KMS-11 (cell line): ENCODE data around the gene CFAP410.

ENCODE experiments used
- H2AFZ ChIP-seq: fragments of 200-600 bp; sonication (generic); 2 replicates; pipeline ENCODE4 v1.6.1; 2016; ENCODE audit warnings: antibody characterized with exemption, mixed run types, low read depth
- H3K27ac ChIP-seq: fragments of 200-600 bp; sonication (generic); 2 replicates; pipeline ENCODE4 v1.6.1; 2016; ENCODE audit warnings: mild to moderate bottlenecking, mixed run types
- H3K27me3 ChIP-seq: fragments of 200-600 bp; sonication (generic); 2 replicates; pipeline ENCODE4 v1.6.1; 2017; ENCODE audit warnings: mild to moderate bottlenecking, low read depth, mixed run types, moderate library complexity; ENCODE audit not compliant: insufficient read depth
- H3K36me3 ChIP-seq: fragments of 200-600 bp; sonication (generic); 2 replicates; pipeline ENCODE4 v1.6.1; 2017; ENCODE audit warnings: mild to moderate bottlenecking, mixed run types; ENCODE audit not compliant: insufficient read depth
- H3K4me1 ChIP-seq: fragments of 200-600 bp; sonication (generic); 2 replicates; pipeline ENCODE4 v1.6.1; 2016; ENCODE audit warnings: mild to moderate bottlenecking, low read depth, mixed run types; ENCODE audit not compliant: poor library complexity, severe bottlenecking
- H3K4me2 ChIP-seq: fragments of 200-600 bp; sonication (generic); 2 replicates; pipeline ENCODE4 v1.7.0; 2016; ENCODE audit warnings: mild to moderate bottlenecking, mixed run types
- H3K4me3 ChIP-seq: fragments of 200-600 bp; sonication (generic); IDR thresholded peaks from 2 replicates; pipeline ENCODE4 v1.6.1; 2017; ENCODE audit warnings: low read depth, low read length, mixed read lengths; ENCODE audit not compliant: insufficient read depth
- H3K79me2 ChIP-seq: fragments of 200-600 bp; sonication (generic); 2 replicates; pipeline ENCODE4 v1.6.1; 2016; ENCODE audit warnings: low read depth, mixed run types; ENCODE audit not compliant: insufficient read depth
- H3K9ac ChIP-seq: fragments of 200-600 bp; sonication (generic); 2 replicates; pipeline ENCODE4 v1.6.1; 2016; ENCODE audit warnings: mild to moderate bottlenecking, mixed run types
- H4K20me1 ChIP-seq: fragments of 200-600 bp; sonication (generic); 2 replicates; pipeline ENCODE4 v1.6.1; 2016; ENCODE audit warnings: mild to moderate bottlenecking, mixed run types; ENCODE audit not compliant: insufficient read depth
- CTCF ChIP-seq: fragments of 200-600 bp; sonication (generic); conservative IDR thresholded peaks from 2 replicates; pipeline ENCODE4 v1.6.1; 2017; ENCODE audit warnings: low read depth, mild to moderate bottlenecking, antibody characterized with exemption, low read length, moderate library complexity, mixed read lengths

CFAP410 gene

DNA sequence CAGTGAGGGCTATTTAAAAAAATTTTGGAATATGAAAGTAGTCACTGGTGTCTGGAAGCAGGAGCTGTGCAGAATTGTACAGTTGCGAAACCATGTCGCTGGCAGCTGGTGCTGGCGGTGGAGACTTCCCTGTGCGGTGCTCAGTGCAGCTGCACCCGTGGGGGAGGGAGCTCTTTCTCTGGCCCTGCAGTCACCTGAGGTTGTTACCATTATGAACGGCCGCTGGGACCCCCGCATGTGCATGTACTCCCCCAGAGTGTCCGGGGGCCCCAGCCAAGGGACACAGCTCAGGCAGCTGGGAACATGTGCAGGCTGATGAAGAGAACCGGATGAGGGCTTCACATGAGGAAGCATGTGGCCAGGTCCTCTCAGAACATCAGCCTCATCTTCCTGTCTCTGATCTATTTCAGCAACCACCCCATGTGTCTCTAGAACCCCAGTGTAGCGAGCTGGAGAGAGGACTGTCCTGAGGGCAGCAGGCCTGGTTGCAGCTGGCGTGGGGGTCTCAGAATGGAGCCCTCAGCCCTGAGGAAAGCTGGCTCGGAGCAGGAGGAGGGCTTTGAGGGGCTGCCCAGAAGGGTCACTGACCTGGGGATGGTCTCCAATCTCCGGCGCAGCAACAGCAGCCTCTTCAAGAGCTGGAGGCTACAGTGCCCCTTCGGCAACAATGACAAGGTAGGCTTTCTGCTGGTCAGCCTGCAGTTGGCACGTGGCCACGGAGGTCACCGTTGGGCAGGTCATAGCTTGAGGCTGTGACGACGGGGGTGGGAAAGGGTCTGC, 14.2 kb upstream of the CFAP410 start, which contains the start of gene TRPM2:
TSS of gene TRPM2 (plus strand) at position 431 of the 780 bp plus-strand sequence. CDS start at position 511, 80 bp downstream.
- Histone ChIP-seq H3K4me2 (no peak within 1 kb of the TSS), H3K9ac (no peak within 1 kb of the TSS), H2AFZ (no peak within 1 kb of the TSS), H3K27me3 (peaks cover 76% of the 10 kb centered on the region), H3K4me1 (no peaks in the 10 kb centered on the region), H3K36me3 (no peaks in the 10 kb centered on the region), H3K27ac (no peak within 1 kb of the TSS), H3K4me3 (no peak within 1 kb of the TSS), H4K20me1 (no peaks in the 10 kb centered on the region), H3K79me2 (no peaks in the 10 kb centered on the region)
- no peak for TF ChIP-seq CTCF

DNA sequence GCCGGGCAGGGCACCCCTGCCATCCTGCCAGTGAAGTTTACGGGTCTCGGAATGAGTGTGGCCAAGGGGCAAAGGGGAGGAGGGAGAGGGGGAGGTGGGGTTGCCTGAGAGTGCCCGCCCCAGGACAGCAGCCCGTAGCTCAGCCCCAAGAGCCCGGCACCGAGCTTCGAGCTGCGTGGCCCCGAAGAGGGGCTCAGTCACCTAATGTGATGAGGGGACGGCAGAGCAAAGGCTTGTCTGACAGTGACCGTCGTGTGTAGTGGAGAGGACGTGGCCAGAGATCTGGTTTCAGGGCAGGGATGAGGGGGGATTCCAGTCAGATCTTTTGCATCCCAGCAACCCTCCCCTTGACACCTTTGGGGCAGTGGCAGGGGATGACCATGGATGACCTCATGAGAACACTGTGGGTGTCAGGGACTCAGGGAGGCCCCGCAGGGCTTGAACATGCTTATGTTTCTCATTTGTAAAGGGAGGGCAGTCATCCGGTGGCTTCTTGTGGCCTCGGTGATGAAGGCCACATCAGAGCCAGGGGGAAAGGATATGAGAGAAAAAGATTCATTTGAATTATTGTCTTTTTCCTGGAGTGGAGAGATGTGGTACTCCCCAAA, 13.2 kb upstream of the CFAP410 start:
- Histone ChIP-seq H3K27me3 (peaks cover 76% of the 10 kb centered on the region), H3K4me2 (no peak overlapping the region), H4K20me1 (no peaks in the 10 kb centered on the region), H3K27ac (no peak overlapping the region), H3K4me1 (no peaks in the 10 kb centered on the region), H3K36me3 (no peaks in the 10 kb centered on the region), H3K9ac (no peak overlapping the region), H2AFZ (no peak overlapping the region), H3K79me2 (no peaks in the 10 kb centered on the region), H3K4me3 (no peak overlapping the region)
- TF ChIP-seq CTCF, result no peak

DNA sequence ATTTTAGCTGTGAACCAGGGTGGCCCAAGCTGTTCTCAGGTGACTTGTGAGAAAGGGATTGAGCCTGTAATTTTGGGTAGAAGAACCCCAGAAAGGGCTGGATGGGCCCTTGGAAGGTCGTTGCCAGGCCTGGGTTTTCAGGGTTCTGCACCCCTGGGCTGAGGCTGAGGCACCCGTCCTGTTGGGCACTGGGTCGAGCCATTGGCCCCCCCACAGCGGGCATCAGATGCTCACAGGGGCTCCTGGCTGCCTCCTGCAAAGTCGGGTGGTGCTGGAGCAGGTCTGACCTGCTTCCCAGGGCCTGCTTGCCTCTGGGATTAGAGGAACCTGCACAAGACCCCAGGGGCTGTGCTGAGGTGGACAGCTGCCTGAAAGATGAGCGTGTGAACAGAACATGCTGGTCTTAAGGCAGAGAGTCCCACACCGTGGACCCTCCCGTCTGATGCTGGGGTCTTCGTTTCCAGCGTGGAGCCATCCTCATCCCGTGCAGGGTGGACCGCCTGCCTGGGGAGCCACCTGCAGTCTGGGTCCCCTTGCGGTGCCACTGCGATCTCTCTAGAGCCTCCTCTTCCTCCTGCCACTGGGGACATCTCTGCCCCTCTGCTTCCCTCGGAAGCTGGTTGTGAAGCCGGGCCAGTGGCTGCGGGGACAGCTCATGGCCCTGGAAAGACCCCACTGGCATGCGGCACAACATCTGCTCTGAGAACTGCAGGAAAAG, 12.5 kb upstream of the CFAP410 start:
- no peaks in the 10 kb centered on the region for H4K20me1 ChIP-seq
- H3K27ac ChIP-seq, result no peak overlapping the region
- H3K27me3 ChIP-seq, result peaks cover 74% of the 10 kb centered on the region

More for the DNA sequence above, 12.5 kb upstream of the CFAP410 start:
- H3K4me2 ChIP-seq, result no peak overlapping the region
- no peak overlapping the region for H3K9ac ChIP-seq
- H3K4me1 ChIP-seq, result no peaks in the 10 kb centered on the region
- no peaks in the 10 kb centered on the region for H3K36me3 ChIP-seq
- H3K4me3 ChIP-seq, result no peak overlapping the region
- H2AFZ ChIP-seq, result no peak overlapping the region
- no peaks in the 10 kb centered on the region for H3K79me2 ChIP-seq
- no peak for TF ChIP-seq CTCF
